ENCODE results near the gene STXBP5.
"Not testable (repeated sequence)": the region's sequence is repeated elsewhere in the genome, so short reads cannot be mapped to it uniquely, and the experiment has no call there.

The STXBP5 gene

GRCh38 chr6:147246853-147247635, 42.8 kb downstream of the STXBP5 start:
- no peak for DNase-seq (ENCODE audit: low read depth in 2 of 2)

GRCh38 chr6:147248859-147249258, 44.6 kb downstream of the STXBP5 start:
- no peak for DNase-seq (ENCODE audit: low read depth in 2 of 2)

DNA sequence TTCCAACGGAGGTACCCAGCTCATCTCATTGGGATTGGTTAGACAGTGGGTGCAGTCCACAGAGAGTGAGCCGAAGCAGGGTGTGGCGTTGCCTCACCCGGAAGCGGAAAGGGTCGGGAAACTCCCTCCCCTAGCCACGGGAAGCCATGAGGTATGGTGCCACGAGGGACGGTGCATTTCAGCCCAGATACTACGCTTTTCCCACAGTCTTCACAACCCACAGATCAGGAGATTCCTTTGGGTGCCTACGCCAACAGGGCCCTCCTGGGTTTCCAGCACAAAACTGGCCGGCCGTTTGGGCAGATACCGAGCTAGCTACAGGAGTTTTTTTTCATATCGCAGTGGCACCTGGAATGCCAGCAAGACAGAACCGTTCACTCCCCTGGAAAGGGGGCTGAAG, 46.9 kb downstream of the STXBP5 start:
- no peak for DNase-seq (ENCODE audit: low read depth in 2 of 2)

DNA sequence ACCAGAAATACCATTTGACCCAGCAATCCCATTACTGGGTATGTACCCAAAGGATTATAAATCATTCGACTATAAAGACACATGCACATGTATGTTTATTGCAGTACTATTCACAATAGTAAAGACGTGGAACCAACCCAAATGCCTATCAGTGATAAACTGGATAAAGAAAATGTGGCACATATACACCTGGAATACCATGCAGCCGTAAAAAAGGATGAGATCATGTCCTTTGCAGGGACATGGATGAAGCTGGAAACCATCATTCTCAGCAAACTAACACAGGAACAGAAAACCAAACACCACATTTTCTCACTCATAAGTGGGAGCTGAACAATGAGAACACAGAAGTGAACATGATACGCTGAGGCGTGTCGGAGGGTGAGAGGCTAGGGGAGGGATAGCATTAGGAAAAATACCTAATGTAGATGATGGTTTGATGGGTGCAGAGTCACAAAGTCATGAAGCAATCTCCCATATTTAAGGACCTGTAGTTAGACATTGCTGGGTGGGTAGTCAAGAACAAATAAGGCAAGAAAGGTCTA, 50.8 kb downstream of the STXBP5 start:
- not testable (repeated sequence) for DNase-seq (ENCODE audit: low read depth in 2 of 2)

GRCh38 chr6:147255948-147256674, 51.9 kb downstream of the STXBP5 start:
- DNase-seq (ENCODE audit: low read depth in 2 of 2) = no peak

- no peak for DNase-seq (ENCODE audit: low read depth in 2 of 2)
Observed at GRCh38 chr6:147257760-147258159, 53.5 kb downstream of the STXBP5 start.

DNA sequence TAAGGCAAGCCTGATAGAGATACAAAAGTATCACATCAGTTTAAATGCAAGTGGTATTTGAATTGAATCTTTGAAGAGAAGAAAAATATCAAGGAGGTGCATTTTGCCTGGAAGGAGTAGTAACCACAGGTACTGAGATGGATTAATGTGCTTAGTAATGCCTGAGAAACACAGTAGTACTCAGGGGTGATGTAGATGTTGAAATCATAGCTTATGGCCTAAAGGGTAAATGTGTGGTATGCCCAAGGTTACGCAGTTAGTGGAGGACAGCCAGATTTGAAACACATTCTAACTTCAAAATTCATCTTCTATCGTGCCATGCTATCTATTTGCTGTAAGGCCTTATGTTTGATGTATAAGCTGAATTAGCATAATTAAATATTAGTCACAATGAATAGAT, 55.9 kb downstream of the STXBP5 start:
- no peak for DNase-seq (ENCODE audit: low read depth in 2 of 2)

- no peak for DNase-seq (ENCODE audit: low read depth in 2 of 2)
Observed at GRCh38 chr6:147262946-147263345, 58.7 kb downstream of the STXBP5 start.

DNA sequence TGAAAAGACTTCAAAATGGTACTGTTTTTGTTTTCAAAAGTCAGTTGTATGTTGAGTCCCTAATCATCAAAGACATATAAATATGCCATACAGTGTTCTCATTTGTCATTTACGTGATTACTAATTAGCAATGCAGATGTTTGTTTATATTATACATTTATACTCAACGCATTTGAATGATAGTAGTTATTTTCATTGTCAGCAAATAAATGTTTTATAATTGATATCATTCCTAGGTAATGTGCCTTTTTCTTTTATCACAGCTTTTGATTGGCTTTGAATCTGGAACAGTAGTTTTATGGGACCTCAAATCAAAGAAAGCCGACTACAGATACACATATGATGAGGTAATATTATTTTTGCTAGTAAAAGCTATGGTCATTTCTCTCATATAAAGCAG, 62.6 kb downstream of the STXBP5 start:
- no peak for DNase-seq (ENCODE audit: low read depth in 2 of 2)

DNA sequence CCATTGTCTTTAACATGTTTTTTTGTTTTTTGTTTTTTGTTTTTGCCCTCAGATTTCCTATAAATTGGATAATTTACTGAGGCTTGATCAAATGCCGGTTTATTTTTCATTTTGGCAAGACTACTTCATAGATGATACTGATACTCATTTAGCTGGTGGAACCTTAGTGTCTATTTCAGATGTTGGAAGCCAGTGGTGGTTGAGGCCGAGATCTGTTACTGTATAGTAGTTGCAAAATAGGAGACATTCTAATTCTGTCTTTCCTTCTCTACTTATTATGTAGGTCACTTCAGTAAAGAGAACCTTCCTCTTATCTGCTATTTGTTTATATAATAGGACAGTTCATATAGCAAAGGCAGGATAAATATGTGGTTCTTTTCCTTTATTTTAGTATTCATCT, 63.4 kb downstream of the STXBP5 start:
- DNase-seq (ENCODE audit: low read depth in 2 of 2) = no peak

GRCh38 chr6:147268254-147268653, 64.0 kb downstream of the STXBP5 start:
- DNase-seq (ENCODE audit: low read depth in 2 of 2) = no peak

DNA sequence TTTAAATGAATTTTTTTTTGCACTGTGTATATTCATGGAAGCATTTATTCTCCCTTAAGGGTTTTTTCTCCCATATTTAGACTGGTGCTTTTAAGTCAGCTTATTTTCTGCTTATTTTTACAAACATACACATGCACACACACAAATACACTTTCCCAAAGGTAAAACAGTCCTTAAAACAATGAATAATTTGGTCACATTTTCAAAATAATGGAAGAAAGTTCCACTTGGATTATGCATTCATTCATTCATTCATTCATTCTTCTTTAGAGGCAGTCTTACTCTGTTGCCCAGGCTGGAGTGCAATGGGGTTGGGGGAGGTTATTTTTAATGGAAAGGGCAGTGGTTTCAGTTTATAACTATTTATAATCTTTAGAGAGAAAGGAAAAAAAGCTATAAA, 69.8 kb downstream of the STXBP5 start:
- no peak for DNase-seq (ENCODE audit: low read depth in 2 of 2)

GRCh38 chr6:147274776-147275175, 70.6 kb downstream of the STXBP5 start:
- DNase-seq (ENCODE audit: low read depth in 2 of 2) = no peak

DNA sequence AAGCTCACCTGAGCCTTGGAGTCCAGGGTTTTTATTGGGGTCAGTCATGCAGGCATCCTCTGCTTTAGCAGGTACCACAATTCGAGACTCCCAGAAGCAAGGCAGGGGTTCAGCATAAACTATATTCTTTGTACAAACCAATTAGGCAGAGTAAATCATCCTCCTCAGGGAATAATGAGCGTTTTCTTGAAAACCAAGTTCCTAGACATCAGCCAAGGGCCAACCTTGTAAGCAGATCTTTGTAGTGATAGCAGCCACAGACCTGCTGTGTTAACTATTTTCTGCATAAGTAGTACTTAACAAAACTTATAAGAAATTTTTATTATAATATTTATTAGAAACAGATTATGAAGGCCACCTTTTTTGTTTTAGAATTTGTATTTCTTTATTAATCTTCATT, 74.7 kb downstream of the STXBP5 start:
- DNase-seq (ENCODE audit: low read depth in 2 of 2) = no peak

GRCh38 chr6:147279427-147279826, 75.2 kb downstream of the STXBP5 start:
- DNase-seq (ENCODE audit: low read depth in 2 of 2) = no peak

DNA sequence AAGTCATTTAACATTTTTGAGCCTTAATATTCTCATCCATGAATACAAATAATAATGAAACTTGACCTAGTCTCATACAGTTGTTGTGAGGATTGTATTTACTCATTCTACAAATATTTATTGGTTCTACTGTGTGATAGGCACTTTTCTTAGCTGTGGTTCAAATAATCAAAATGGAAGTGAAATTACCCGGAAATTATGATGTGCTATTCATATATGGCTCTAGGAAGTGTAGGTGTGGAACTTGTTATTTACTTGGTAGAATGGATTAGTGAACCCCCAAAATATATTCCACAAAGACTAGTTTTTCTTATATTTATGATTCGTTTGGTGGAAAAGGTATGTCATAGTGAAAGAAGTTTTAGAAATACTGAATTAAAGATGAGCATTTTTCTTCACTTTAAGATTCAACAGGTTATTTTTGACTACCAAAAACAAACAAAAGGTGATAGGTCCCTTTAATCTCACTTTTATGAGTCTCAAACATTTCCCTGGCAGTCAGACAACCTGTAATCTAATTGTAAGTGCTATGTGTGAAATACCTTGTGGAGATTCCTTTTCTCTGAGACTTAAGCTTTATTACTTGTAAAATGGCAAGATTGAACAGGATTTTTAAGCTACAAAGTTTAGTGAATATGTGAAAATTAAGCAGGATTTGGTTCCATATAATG, 77.8 kb downstream of the STXBP5 start:
- no peak for DNase-seq (ENCODE audit: low read depth in 2 of 2)

- DNase-seq (ENCODE audit: low read depth in 2 of 2) = no peak
Observed at GRCh38 chr6:147282566-147282959, 78.3 kb downstream of the STXBP5 start.

DNA sequence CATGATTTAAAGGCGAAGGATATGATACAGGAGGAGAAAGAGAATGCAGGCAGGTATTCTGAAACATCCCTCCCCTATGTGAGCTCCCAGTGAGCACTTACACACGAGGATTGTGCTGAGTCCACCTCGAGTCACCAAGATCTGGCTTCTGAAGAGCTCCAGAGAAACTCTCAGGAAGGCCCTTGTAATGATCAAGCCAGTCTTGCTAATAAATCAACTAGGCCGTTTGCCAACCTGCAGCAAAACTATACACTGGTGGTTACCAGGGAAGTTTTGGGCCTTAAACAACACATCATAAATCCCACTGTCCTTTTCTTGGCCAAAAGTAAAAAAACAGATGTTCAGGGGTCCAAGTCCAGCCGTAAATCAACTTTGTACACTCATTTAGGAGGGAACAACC, 79.2 kb downstream of the STXBP5 start:
- no peak for DNase-seq (ENCODE audit: low read depth in 2 of 2)

DNA sequence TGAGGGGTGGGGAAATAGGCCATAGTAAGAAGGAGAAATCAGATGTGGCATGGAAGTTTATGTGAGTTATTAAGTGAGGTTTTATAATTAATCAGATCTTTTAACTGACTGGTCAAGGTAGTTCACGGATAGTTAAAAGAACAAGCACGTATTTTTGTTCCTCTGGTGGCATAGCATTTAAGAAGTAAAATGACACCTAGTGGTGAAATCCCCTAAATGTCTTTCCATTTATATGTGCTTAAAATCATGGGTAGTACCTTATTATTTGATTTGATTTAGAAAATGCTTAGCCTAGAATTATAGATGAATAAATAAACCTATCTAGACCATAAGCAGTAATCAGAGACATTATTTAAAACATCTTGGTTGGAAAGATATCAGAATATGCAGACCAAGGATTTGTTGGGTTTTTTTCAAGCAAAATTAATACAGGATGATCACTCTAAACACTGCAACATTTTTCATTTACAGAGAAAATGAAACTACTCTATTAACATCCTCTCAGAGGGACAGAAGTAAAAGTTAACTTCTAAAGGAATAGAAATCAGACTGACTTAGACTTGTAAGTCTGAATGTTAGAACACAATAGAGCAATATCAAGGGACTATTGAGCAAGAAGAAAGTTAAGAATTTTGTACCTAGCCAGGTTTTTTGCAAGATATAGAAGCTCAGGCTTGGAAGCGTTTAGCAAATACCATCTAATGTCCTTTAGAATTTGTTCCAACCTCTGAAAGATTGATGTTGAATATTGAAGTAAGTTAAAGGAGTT, 81.1 kb downstream of the STXBP5 start:
- no peak for DNase-seq (ENCODE audit: low read depth in 2 of 2)

DNA sequence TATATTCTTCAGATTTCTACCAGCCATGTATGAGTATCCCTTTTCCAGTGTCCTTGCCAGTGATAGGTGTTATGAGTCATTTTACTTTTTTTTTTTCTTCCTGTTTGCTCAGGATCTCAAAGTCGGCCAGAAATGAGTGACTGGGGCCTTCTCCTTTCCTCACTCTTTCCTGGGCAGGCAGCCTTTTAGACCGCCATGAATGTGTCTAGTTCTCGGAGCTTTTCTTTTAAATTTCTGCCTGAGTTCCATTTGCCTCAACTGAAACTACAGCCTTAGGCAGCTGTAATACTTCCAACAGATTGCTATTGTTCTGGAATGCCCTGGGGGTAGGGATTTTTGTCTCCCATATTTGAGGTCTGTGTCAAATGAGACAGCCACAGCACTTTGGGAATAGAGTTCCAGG, 83.7 kb downstream of the STXBP5 start:
- no peak for DNase-seq (ENCODE audit: low read depth in 2 of 2)

DNA sequence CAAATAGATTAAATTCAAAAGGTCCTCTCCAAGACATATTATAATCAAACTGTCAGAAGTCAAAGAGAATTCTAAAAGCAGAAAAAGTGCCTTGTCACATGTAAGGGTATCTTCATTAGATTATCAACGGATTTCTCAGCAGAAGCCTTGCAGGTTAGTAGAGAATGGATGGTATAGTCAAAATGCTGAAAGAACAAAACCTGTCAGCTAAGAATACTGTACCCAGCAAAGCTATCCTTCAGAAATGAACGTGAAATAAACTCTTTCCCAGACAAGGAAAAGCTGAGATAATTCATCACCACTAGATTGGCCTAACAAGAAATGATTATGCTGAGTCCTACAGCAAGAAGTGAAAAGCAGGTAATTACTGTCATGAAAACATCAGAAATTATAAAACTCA, 92.9 kb downstream of the STXBP5 start:
- no peak for DNase-seq (ENCODE audit: low read depth in 2 of 2)

Measured in stimulated activated CD4-positive, alpha-beta T cell treated with anti-CD3 and anti-CD28 coated beads, Interleukin-1b, Interleukin-23, amount 100 ng/mL, for 4 hours (primary cell).